Neural progenitor cell (in vitro differentiated cells): ENCODE results near the gene KLHDC2.

Source experiments
- EZH2 ChIP-seq: fragments of 200-600 bp; sonication (generic); IDR thresholded peaks from 2 replicates; pipeline ENCODE4 v1.6.1; 2017; ENCODE audit warnings: antibody characterized with exemption, mild to moderate bottlenecking, moderate library complexity
- EZH2phosphoT487 ChIP-seq: fragments of 200-600 bp; sonication (generic); IDR thresholded peaks from 2 replicates; pipeline ENCODE4 v1.6.1; 2017; ENCODE audit warnings: antibody characterized with exemption
- TF ChIP-seq, protein P1 (sequence below): fragments of 200-600 bp; sonication (generic); IDR thresholded peaks from 2 replicates; pipeline ENCODE4 v1.5.1; 2017; ENCODE audit warnings: antibody characterized with exemption, mild to moderate bottlenecking

DNA sequence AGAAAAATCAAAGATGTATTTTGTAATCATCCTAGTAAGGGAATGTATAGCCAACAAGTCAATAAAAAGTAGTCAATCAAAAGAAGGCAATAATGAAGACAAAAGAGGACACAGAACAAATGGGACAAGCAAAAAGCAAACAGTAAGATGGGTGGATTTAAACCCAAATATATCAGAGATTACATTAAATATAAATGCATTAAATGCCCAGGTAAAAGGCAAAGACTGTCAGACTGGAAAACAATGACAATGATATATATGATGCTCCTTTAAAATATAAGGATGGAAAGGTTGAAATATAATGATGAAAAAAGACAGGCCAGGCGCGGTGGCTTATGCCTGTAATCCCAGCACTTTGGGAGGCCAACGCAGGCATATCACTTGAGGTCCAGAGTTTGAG lies 48.9 kb downstream of the KLHDC2 start:
- TF ChIP-seq, protein P1, sequence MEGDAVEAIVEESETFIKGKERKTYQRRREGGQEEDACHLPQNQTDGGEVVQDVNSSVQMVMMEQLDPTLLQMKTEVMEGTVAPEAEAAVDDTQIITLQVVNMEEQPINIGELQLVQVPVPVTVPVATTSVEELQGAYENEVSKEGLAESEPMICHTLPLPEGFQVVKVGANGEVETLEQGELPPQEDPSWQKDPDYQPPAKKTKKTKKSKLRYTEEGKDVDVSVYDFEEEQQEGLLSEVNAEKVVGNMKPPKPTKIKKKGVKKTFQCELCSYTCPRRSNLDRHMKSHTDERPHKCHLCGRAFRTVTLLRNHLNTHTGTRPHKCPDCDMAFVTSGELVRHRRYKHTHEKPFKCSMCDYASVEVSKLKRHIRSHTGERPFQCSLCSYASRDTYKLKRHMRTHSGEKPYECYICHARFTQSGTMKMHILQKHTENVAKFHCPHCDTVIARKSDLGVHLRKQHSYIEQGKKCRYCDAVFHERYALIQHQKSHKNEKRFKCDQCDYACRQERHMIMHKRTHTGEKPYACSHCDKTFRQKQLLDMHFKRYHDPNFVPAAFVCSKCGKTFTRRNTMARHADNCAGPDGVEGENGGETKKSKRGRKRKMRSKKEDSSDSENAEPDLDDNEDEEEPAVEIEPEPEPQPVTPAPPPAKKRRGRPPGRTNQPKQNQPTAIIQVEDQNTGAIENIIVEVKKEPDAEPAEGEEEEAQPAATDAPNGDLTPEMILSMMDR, result no peak
- TF ChIP-seq EZH2, result no peak
- no peak for TF ChIP-seq EZH2phosphoT487
